ENCODE results near the gene MSL1. TPM values are rescaled to one million over a fixed set of nuclear protein-coding genes. Genes with fewer than 3 reads are reported as not detected.

MSL1 gene
- total and polyA plus RNA-seq, 4 experiments from 2014 or later, result 6.0 to 133 (median 69.3) TPM

GRCh38 chr17:40171750-40172149 lies 50.0 kb downstream of the MSL1 start:
- peaks cover 61% of the 10 kb centered on the region for H3K36me3 ChIP-seq (ENCODE audit: insufficient read depth, low read length)

GRCh38 chr17:40173091-40173777 lies 51.5 kb downstream of the MSL1 start:
- DNase-seq, result no peak
- Mint-ChIP-seq H3K4me3 (no peak overlapping the region), H3K36me3 (peaks cover 34 to 60% of the 10 kb centered on the region in 2 donors), H3K4me1 (peaks cover 7 to 18% (median 13%) of the 10 kb centered on the region in 4 donors), H3K27me3 (no peaks in the 10 kb centered on the region), H3K9me3 (no peaks in the 10 kb centered on the region), H3K27ac (peak overlapping the region in 5 of 7 donors; percentile 13 to 51 (median 36))
- Histone ChIP-seq H3K4me1 (ENCODE audit: insufficient read depth, low read length) (peaks cover 7% of the 10 kb centered on the region), H3K36me3 (ENCODE audit: insufficient read depth, low read length) (peaks cover 47% of the 10 kb centered on the region), H3K27ac (ENCODE audit: low read depth, low read length) (no peak overlapping the region), H3K9me3 (ENCODE audit: control insufficient read depth in 1 of 2, low read length in 2 of 2) (no peaks in the 10 kb centered on the region), H3K27me3 (ENCODE audit: insufficient read depth, low read length) (no peaks in the 10 kb centered on the region), H3K4me3 (ENCODE audit: low read length in 2 of 2) (no peak overlapping the region)
- ChIA-PET POLR2A (ENCODE audit: partially characterized antibody) (interaction anchor here (1.2 to 1.6 kb wide), 2 partner anchors 33 to 62 kb away, joined by 4 to 5 read pairs; partner anchors contain the start of gene CASC3), CTCF (ENCODE audit: partially characterized antibody) (interaction anchor here (0.6 to 11.0 kb wide), 3 partner anchors 19 to 98 kb away, joined by 3 to 287 read pairs (median 3); no protein-coding TSS in a partner anchor)
- intact Hi-C loops (cut with micrococcal nuclease), result no loop called here

More at GRCh38 chr17:40171750-40172149, 50.0 kb downstream of the MSL1 start:
- intact Hi-C loops (cut with micrococcal nuclease), result no loop called here
- ChIA-PET POLR2A (ENCODE audit: partially characterized antibody) (no interaction called here), CTCF (ENCODE audit: partially characterized antibody) (interaction anchor here (11.0 kb wide), 1 partner anchor 58 kb away, joined by 287 read pairs; no protein-coding TSS in a partner anchor)
- DNase-seq, result no peak
- Histone ChIP-seq H3K27me3 (ENCODE audit: insufficient read depth, low read length) (no peaks in the 10 kb centered on the region), H3K4me1 (ENCODE audit: insufficient read depth, low read length) (peaks cover 2% of the 10 kb centered on the region), H3K27ac (ENCODE audit: low read depth, low read length) (no peak overlapping the region), H3K4me3 (ENCODE audit: low read length in 2 of 2) (no peak overlapping the region), H3K9me3 (ENCODE audit: control insufficient read depth in 1 of 2, low read length in 2 of 2) (no peaks in the 10 kb centered on the region)
- H3K4me3 Mint-ChIP-seq, result no peak overlapping the region
- H3K4me1 Mint-ChIP-seq, result peaks cover 3 to 15% (median 9%) of the 10 kb centered on the region in 4 donors
- H3K27ac Mint-ChIP-seq, result peak overlapping the region in 1 of 7 donors; percentile 37
- H3K27me3 Mint-ChIP-seq, result no peaks in the 10 kb centered on the region
- H3K9me3 Mint-ChIP-seq, result no peaks in the 10 kb centered on the region
- peaks cover 43 to 71% of the 10 kb centered on the region in 2 donors for H3K36me3 Mint-ChIP-seq

- intact Hi-C loops (cut with micrococcal nuclease), result no loop called here
- no peak for DNase-seq
- Histone ChIP-seq H3K4me1 (ENCODE audit: insufficient read depth, low read length) (peaks cover 7% of the 10 kb centered on the region), H3K36me3 (ENCODE audit: insufficient read depth, low read length) (peaks cover 43% of the 10 kb centered on the region), H3K27me3 (ENCODE audit: insufficient read depth, low read length) (no peaks in the 10 kb centered on the region), H3K9me3 (ENCODE audit: control insufficient read depth in 1 of 2, low read length in 2 of 2) (no peaks in the 10 kb centered on the region), H3K27ac (ENCODE audit: low read depth, low read length) (no peak overlapping the region), H3K4me3 (ENCODE audit: low read length in 2 of 2) (no peak overlapping the region)
- H3K36me3 Mint-ChIP-seq, result peaks cover 29 to 55% of the 10 kb centered on the region in 2 donors
- POLR2A ChIA-PET (ENCODE audit: partially characterized antibody), result interaction anchor here (0.9 to 1.6 kb wide), 2 partner anchors 34 to 75 kb away, joined by 3 to 4 read pairs; partner anchors contain the start of gene CASC3
- no peaks in the 10 kb centered on the region for H3K27me3 Mint-ChIP-seq
- no peak overlapping the region for H3K4me3 Mint-ChIP-seq
- H3K9me3 Mint-ChIP-seq, result no peaks in the 10 kb centered on the region
- H3K4me1 Mint-ChIP-seq, result peaks cover 6 to 17% (median 9%) of the 10 kb centered on the region in 4 donors
- peak overlapping the region in 3 of 7 donors; percentile 13 to 51 (median 47) for H3K27ac Mint-ChIP-seq
- CTCF ChIA-PET (ENCODE audit: partially characterized antibody), result interaction anchor here (0.6 to 11.0 kb wide), 5 partner anchors 17 to 147 kb away, joined by 3 to 287 read pairs (median 5); no protein-coding TSS in a partner anchor
Observed at GRCh38 chr17:40173778-40174135, 52.0 kb downstream of the MSL1 start.

- no peak overlapping the region for H3K4me3 ChIP-seq (ENCODE audit: low read length in 2 of 2)
- H3K9me3 ChIP-seq (ENCODE audit: control insufficient read depth in 1 of 2, low read length in 2 of 2), result no peaks in the 10 kb centered on the region
- Mint-ChIP-seq H3K4me1 (peaks cover 6 to 17% (median 8%) of the 10 kb centered on the region in 4 donors), H3K4me3 (no peak overlapping the region), H3K9me3 (no peaks in the 10 kb centered on the region), H3K36me3 (peaks cover 23 to 48% of the 10 kb centered on the region in 2 donors), H3K27ac (peak overlapping the region in 4 of 7 donors; percentile 22 to 61 (median 40)), H3K27me3 (no peaks in the 10 kb centered on the region)
- no peaks in the 10 kb centered on the region for H3K27me3 ChIP-seq (ENCODE audit: insufficient read depth, low read length)
- ChIA-PET POLR2A (ENCODE audit: partially characterized antibody) (interaction anchor here (0.6 to 0.9 kb wide), 2 partner anchors 62 to 76 kb away, joined by 3 read pairs; no protein-coding TSS in a partner anchor), CTCF (ENCODE audit: partially characterized antibody) (interaction anchor here (0.8 to 11.0 kb wide), 6 partner anchors 16 to 161 kb away, joined by 3 to 287 read pairs (median 6); no protein-coding TSS in a partner anchor)
- DNase-seq, result no peak
- H3K36me3 ChIP-seq (ENCODE audit: insufficient read depth, low read length), result peaks cover 36% of the 10 kb centered on the region
- H3K27ac ChIP-seq (ENCODE audit: low read depth, low read length), result no peak overlapping the region
- intact Hi-C loops (cut with micrococcal nuclease), result no loop called here
- peaks cover 7% of the 10 kb centered on the region for H3K4me1 ChIP-seq (ENCODE audit: insufficient read depth, low read length)
Observed at GRCh38 chr17:40174514-40174913, 52.7 kb downstream of the MSL1 start.

GRCh38 chr17:40175928-40176753 lies 54.4 kb downstream of the MSL1 start:
- POLR2A ChIA-PET (ENCODE audit: partially characterized antibody), result interaction anchor here (0.7 to 3.1 kb wide), 5 partner anchors 15 to 51 kb away, joined by 3 to 11 read pairs (median 4); partner anchors contain the start of genes CASC3 and WIPF2
- H3K4me1 ChIP-seq (ENCODE audit: insufficient read depth, low read length), result peaks cover 7% of the 10 kb centered on the region
- no peaks in the 10 kb centered on the region for H3K9me3 ChIP-seq (ENCODE audit: control insufficient read depth in 1 of 2, low read length in 2 of 2)
- H3K27me3 ChIP-seq (ENCODE audit: insufficient read depth, low read length), result no peaks in the 10 kb centered on the region
- peaks cover 22% of the 10 kb centered on the region for H3K36me3 ChIP-seq (ENCODE audit: insufficient read depth, low read length)
- H3K4me3 Mint-ChIP-seq, result peak overlapping the region in 2 of 8 donors; percentile 61 to 67
- H3K9me3 Mint-ChIP-seq, result no peaks in the 10 kb centered on the region
- H3K4me1 Mint-ChIP-seq, result peaks cover 6 to 17% (median 8%) of the 10 kb centered on the region in 4 donors
- no peak overlapping the region for H3K27ac ChIP-seq (ENCODE audit: low read depth, low read length)
- intact Hi-C loops (cut with micrococcal nuclease), result no loop called here
- DNase-seq, result no peak
- H3K27me3 Mint-ChIP-seq, result no peaks in the 10 kb centered on the region
- CTCF ChIA-PET (ENCODE audit: partially characterized antibody), result interaction anchor here (1.0 to 11.0 kb wide), 5 partner anchors 14 to 161 kb away, joined by 3 to 287 read pairs (median 6); partner anchors contain the start of gene CSF3
- H3K27ac Mint-ChIP-seq, result peak overlapping the region in 5 of 7 donors; percentile 7 to 69 (median 42)
- H3K36me3 Mint-ChIP-seq, result peaks cover 14 to 36% of the 10 kb centered on the region in 2 donors
- H3K4me3 ChIP-seq (ENCODE audit: low read length in 2 of 2), result no peak overlapping the region

- Histone ChIP-seq H3K4me1 (ENCODE audit: insufficient read depth, low read length) (peaks cover 7% of the 10 kb centered on the region), H3K36me3 (ENCODE audit: insufficient read depth, low read length) (peaks cover 16% of the 10 kb centered on the region), H3K4me3 (ENCODE audit: low read length in 2 of 2) (no peak overlapping the region), H3K27ac (ENCODE audit: low read depth, low read length) (no peak overlapping the region), H3K9me3 (ENCODE audit: control insufficient read depth in 1 of 2, low read length in 2 of 2) (no peaks in the 10 kb centered on the region), H3K27me3 (ENCODE audit: insufficient read depth, low read length) (no peaks in the 10 kb centered on the region)
- Mint-ChIP-seq H3K27ac (peak overlapping the region in 5 of 7 donors; percentile 41 to 90 (median 88)), H3K36me3 (peaks cover 8 to 30% of the 10 kb centered on the region in 2 donors), H3K9me3 (no peaks in the 10 kb centered on the region), H3K4me3 (peak overlapping the region; percentile 29 to 79 (median 62)), H3K27me3 (no peaks in the 10 kb centered on the region), H3K4me1 (peaks cover 6 to 17% (median 8%) of the 10 kb centered on the region in 4 donors)
- intact Hi-C loops (cut with micrococcal nuclease), result no loop called here
- DNase-seq, result no peak
- ChIA-PET CTCF (ENCODE audit: partially characterized antibody) (interaction anchor here (1.1 to 11.0 kb wide), 2 partner anchors 63 to 162 kb away, joined by 3 to 287 read pairs; partner anchors contain the start of gene CSF3), POLR2A (ENCODE audit: partially characterized antibody) (interaction anchor here (0.7 to 3.1 kb wide), 3 partner anchors 15 to 52 kb away, joined by 3 to 11 read pairs (median 4); partner anchors contain the start of gene WIPF2)
Observed at GRCh38 chr17:40176754-40177110, 55.0 kb downstream of the MSL1 start.
